NB4 (cell line): ENCODE data around the gene CFAP52.
"Not testable (repeated sequence)": the region's sequence is repeated elsewhere in the genome, so short reads cannot be mapped to it uniquely, and the experiment has no call there.

Source experiments
- CTCF ChIP-seq: IDR thresholded peaks from one replicate; pipeline ENCODE4 v1.5.1; 2012; ENCODE audit warnings: low read depth, low read length
- MAX ChIP-seq: IDR thresholded peaks from 2 replicates; pipeline ENCODE4 v1.6.1; 2011; ENCODE audit warnings: low read depth, low read length
- POLR2A ChIP-seq: IDR thresholded peaks from 2 replicates; pipeline ENCODE4 v1.6.1; 2011; ENCODE audit warnings: mild to moderate bottlenecking; ENCODE audit not compliant: insufficient read length; ENCODE audit errors: extremely low read depth

GRCh38 chr17:9607058-9607457 lies 30.6 kb downstream of the CFAP52 start:
- not testable (repeated sequence) for TF ChIP-seq CTCF, POLR2A, MAX
